ENCODE results near the gene FCF1.

The FCF1 gene

GRCh38 chr14:74702293-74702692 lies 10.7 kb upstream of the FCF1 start:
- TF ChIP-seq EZH2phosphoT487 (IDR thresholded peaks at IDR 0.05; ENCODE audit: low read length) (no peak), EZH2 (optimal IDR thresholded peaks at IDR 0.05; ENCODE audit: low read depth, low read length) (no peak)
- TF ChIP-seq, protein P1, sequence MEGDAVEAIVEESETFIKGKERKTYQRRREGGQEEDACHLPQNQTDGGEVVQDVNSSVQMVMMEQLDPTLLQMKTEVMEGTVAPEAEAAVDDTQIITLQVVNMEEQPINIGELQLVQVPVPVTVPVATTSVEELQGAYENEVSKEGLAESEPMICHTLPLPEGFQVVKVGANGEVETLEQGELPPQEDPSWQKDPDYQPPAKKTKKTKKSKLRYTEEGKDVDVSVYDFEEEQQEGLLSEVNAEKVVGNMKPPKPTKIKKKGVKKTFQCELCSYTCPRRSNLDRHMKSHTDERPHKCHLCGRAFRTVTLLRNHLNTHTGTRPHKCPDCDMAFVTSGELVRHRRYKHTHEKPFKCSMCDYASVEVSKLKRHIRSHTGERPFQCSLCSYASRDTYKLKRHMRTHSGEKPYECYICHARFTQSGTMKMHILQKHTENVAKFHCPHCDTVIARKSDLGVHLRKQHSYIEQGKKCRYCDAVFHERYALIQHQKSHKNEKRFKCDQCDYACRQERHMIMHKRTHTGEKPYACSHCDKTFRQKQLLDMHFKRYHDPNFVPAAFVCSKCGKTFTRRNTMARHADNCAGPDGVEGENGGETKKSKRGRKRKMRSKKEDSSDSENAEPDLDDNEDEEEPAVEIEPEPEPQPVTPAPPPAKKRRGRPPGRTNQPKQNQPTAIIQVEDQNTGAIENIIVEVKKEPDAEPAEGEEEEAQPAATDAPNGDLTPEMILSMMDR (IDR thresholded peaks at IDR 0.05; ENCODE audit: low read length), result no peak
- Histone ChIP-seq H3F3A (ENCODE audit: insufficient read depth, low read length) (no peaks in the 10 kb centered on the region), H3K4me2 (ENCODE audit: low read depth, low read length) (no peak overlapping the region), H3K27ac (ENCODE audit: low read length) (no peak overlapping the region), H3K9me3 (replicated peaks; ENCODE audit: insufficient read depth, low read length) (no peaks in the 10 kb centered on the region), H4K20me1 (ENCODE audit: insufficient read depth, low read length) (no peaks in the 10 kb centered on the region), H3K27me3 (replicated peaks; ENCODE audit: insufficient read depth, low read length) (no peaks in the 10 kb centered on the region), H3K9me2 (replicated peaks; ENCODE audit: insufficient read depth, low read length) (no peaks in the 10 kb centered on the region), H3K79me2 (ENCODE audit: low read length) (peaks cover 26% of the 10 kb centered on the region), H3K9ac (ENCODE audit: low read length) (no peak overlapping the region), H2AFZ (ENCODE audit: low read length) (no peak overlapping the region), H3K36me3 (replicated peaks; ENCODE audit: insufficient read depth, low read length) (no peaks in the 10 kb centered on the region), H3K4me1 (ENCODE audit: low read length) (no peaks in the 10 kb centered on the region), H3K4me3 (ENCODE audit: low read length) (no peak overlapping the region)
- DNase-seq, result no peak

- no peaks in the 10 kb centered on the region for H4K20me1 ChIP-seq (ENCODE audit: insufficient read depth, low read length)
- no peak overlapping the region for H2AFZ ChIP-seq (ENCODE audit: low read length)
- no peak overlapping the region for H3K4me3 ChIP-seq (ENCODE audit: low read length)
- no peak overlapping the region for H3K4me2 ChIP-seq (ENCODE audit: low read depth, low read length)
- H3K27me3 ChIP-seq (replicated peaks; ENCODE audit: insufficient read depth, low read length), result no peaks in the 10 kb centered on the region
- no peak overlapping the region for H3K9ac ChIP-seq (ENCODE audit: low read length)
- no peak for DNase-seq
- TF ChIP-seq, protein P1 (IDR thresholded peaks at IDR 0.05; ENCODE audit: low read length), result no peak
- TF ChIP-seq EZH2 (optimal IDR thresholded peaks at IDR 0.05; ENCODE audit: low read depth, low read length) (no peak), EZH2phosphoT487 (IDR thresholded peaks at IDR 0.05; ENCODE audit: low read length) (no peak)
- peaks cover 28% of the 10 kb centered on the region for H3K79me2 ChIP-seq (ENCODE audit: low read length)
- no peaks in the 10 kb centered on the region for H3K36me3 ChIP-seq (replicated peaks; ENCODE audit: insufficient read depth, low read length)
- H3K27ac ChIP-seq (ENCODE audit: low read length), result no peak overlapping the region
- no peaks in the 10 kb centered on the region for H3K4me1 ChIP-seq (ENCODE audit: low read length)
- no peaks in the 10 kb centered on the region for H3F3A ChIP-seq (ENCODE audit: insufficient read depth, low read length)
- H3K9me3 ChIP-seq (replicated peaks; ENCODE audit: insufficient read depth, low read length), result no peaks in the 10 kb centered on the region
- no peaks in the 10 kb centered on the region for H3K9me2 ChIP-seq (replicated peaks; ENCODE audit: insufficient read depth, low read length)
Measured at GRCh38 chr14:74703043-74703442, 9.9 kb upstream of the FCF1 start.

GRCh38 chr14:74704656-74705055 lies 8.3 kb upstream of the FCF1 start:
- Histone ChIP-seq H3K36me3 (replicated peaks; ENCODE audit: insufficient read depth, low read length) (no peaks in the 10 kb centered on the region), H3K4me3 (ENCODE audit: low read length) (no peak overlapping the region), H3K4me1 (ENCODE audit: low read length) (no peaks in the 10 kb centered on the region), H3K9ac (ENCODE audit: low read length) (no peak overlapping the region), H3K9me2 (replicated peaks; ENCODE audit: insufficient read depth, low read length) (no peaks in the 10 kb centered on the region), H3K4me2 (ENCODE audit: low read depth, low read length) (no peak overlapping the region), H3K27me3 (replicated peaks; ENCODE audit: insufficient read depth, low read length) (no peaks in the 10 kb centered on the region), H2AFZ (ENCODE audit: low read length) (no peak overlapping the region), H3K9me3 (replicated peaks; ENCODE audit: insufficient read depth, low read length) (no peaks in the 10 kb centered on the region), H4K20me1 (ENCODE audit: insufficient read depth, low read length) (no peaks in the 10 kb centered on the region), H3K79me2 (ENCODE audit: low read length) (peaks cover 44% of the 10 kb centered on the region), H3K27ac (ENCODE audit: low read length) (no peak overlapping the region), H3F3A (ENCODE audit: insufficient read depth, low read length) (no peaks in the 10 kb centered on the region)
- DNase-seq, result no peak
- TF ChIP-seq, protein P1 (IDR thresholded peaks at IDR 0.05; ENCODE audit: low read length), result no peak
- TF ChIP-seq EZH2 (optimal IDR thresholded peaks at IDR 0.05; ENCODE audit: low read depth, low read length) (no peak), EZH2phosphoT487 (IDR thresholded peaks at IDR 0.05; ENCODE audit: low read length) (no peak)
